Gastroesophageal sphincter (tissue), 3 donors: Measurements from ENCODE around the gene DIABLO.

Experiments used
- CTCF ChIP-seq, 4 experiments: fragments of 200-600 bp in 2 of 4; fragments of 450-650 bp in 2 of 4; sonication (generic) in 1 of 4; IDR thresholded peaks; one replicate each; pipeline ENCODE4 v1.5.1; 2017 to 2019; ENCODE audit warnings: antibody characterized with exemption in 4 of 4, mild to moderate bottlenecking in 2 of 4, moderate library complexity in 2 of 4
- EP300 ChIP-seq: sonication (generic); formaldehyde crosslinking; IDR thresholded peaks from one replicate; pipeline ENCODE4 v1.6.1; 2017; ENCODE audit warnings: antibody characterized with exemption, mild to moderate bottlenecking
- POLR2A ChIP-seq, 2 donors: fragments of 450-650 bp; IDR thresholded peaks; one replicate each; pipeline ENCODE4 v1.6.1; 2017; ENCODE audit warnings: antibody characterized with exemption in 2 of 2, mild to moderate bottlenecking in 2 of 2, moderate library complexity in 1 of 2

GRCh38 chr12:122235741-122236140 is 9.9 kb upstream of the DIABLO start:
- TF ChIP-seq POLR2A (IDR thresholded peaks at IDR 0.05) (no peak), CTCF (IDR thresholded peaks at IDR 0.05) (no peak), EP300 (no peak)
